Measurements from ENCODE around the gene CCNE1.
A peak's percentile ranks its signal among the peaks of the same experiment; 100 is the strongest.

The CCNE1 gene

GRCh38 chr19:29811125-29812079, at the start of gene CCNE1:
Gene CCNE1, plus strand, starts transcription at chr19:29811991. Its CDS starts 565 bp downstream, at chr19:29812556.
- peak; percentile 90 to 98 for DNase-seq (ENCODE audit: low read depth in 2 of 2)

GRCh38 chr19:29763196-29763595, 48.6 kb upstream of the CCNE1 start:
- no peak for DNase-seq (ENCODE audit: low read depth in 2 of 2)

- DNase-seq (ENCODE audit: low read depth in 2 of 2) = no peak
Observed at GRCh38 chr19:29764361-29764760, 47.4 kb upstream of the CCNE1 start.

- DNase-seq (ENCODE audit: low read depth in 2 of 2) = no peak
Observed at GRCh38 chr19:29766100-29766499, 45.7 kb upstream of the CCNE1 start.

- DNase-seq (ENCODE audit: low read depth in 2 of 2) = no peak
Observed at GRCh38 chr19:29767039-29767735, 44.6 kb upstream of the CCNE1 start.

- DNase-seq (ENCODE audit: low read depth in 2 of 2) = no peak
Observed at GRCh38 chr19:29768166-29768565, 43.6 kb upstream of the CCNE1 start.

GRCh38 chr19:29769997-29770396, 41.8 kb upstream of the CCNE1 start:
- DNase-seq (ENCODE audit: low read depth in 2 of 2) = no peak

- DNase-seq (ENCODE audit: low read depth in 2 of 2) = no peak
Observed at GRCh38 chr19:29770648-29771047, 41.1 kb upstream of the CCNE1 start.

GRCh38 chr19:29771708-29772414, 39.9 kb upstream of the CCNE1 start:
- peak in 1 of 2 donors; percentile 10 for DNase-seq (ENCODE audit: low read depth in 2 of 2)

- no peak for DNase-seq (ENCODE audit: low read depth in 2 of 2)
Observed at GRCh38 chr19:29772696-29773095, 39.1 kb upstream of the CCNE1 start.

GRCh38 chr19:29773141-29773540, 38.6 kb upstream of the CCNE1 start:
- DNase-seq (ENCODE audit: low read depth in 2 of 2) = no peak

- no peak for DNase-seq (ENCODE audit: low read depth in 2 of 2)
Observed at GRCh38 chr19:29774126-29774525, 37.7 kb upstream of the CCNE1 start.

GRCh38 chr19:29777781-29778309, 33.9 kb upstream of the CCNE1 start:
- no peak for DNase-seq (ENCODE audit: low read depth in 2 of 2)

- no peak for DNase-seq (ENCODE audit: low read depth in 2 of 2)
Observed at GRCh38 chr19:29779921-29780320, 31.9 kb upstream of the CCNE1 start.

- no peak for DNase-seq (ENCODE audit: low read depth in 2 of 2)
Observed at GRCh38 chr19:29781386-29782259, 30.2 kb upstream of the CCNE1 start.

GRCh38 chr19:29782260-29782580, 29.6 kb upstream of the CCNE1 start:
- no peak for DNase-seq (ENCODE audit: low read depth in 2 of 2)

GRCh38 chr19:29783627-29784190, 28.1 kb upstream of the CCNE1 start:
- no peak for DNase-seq (ENCODE audit: low read depth in 2 of 2)

GRCh38 chr19:29784598-29785223, 27.1 kb upstream of the CCNE1 start:
- DNase-seq (ENCODE audit: low read depth in 2 of 2) = no peak

- no peak for DNase-seq (ENCODE audit: low read depth in 2 of 2)
Observed at GRCh38 chr19:29785360-29785759, 26.4 kb upstream of the CCNE1 start.

- DNase-seq (ENCODE audit: low read depth in 2 of 2) = peak in 1 of 2 donors; percentile 6
Observed at GRCh38 chr19:29785955-29786589, 25.7 kb upstream of the CCNE1 start.
